GM19025 (cell line): ENCODE data around the gene ENAH.

Experiments used
- ATAC-seq: cut with Tn5 transposase; IDR thresholded peaks from one replicate; pipeline ENCODE4 v1.9.1; 2021; ENCODE audit warnings: mild to moderate bottlenecking, low read depth, moderate library complexity; ENCODE audit not compliant: unreplicated experiment

ENAH gene

DNA sequence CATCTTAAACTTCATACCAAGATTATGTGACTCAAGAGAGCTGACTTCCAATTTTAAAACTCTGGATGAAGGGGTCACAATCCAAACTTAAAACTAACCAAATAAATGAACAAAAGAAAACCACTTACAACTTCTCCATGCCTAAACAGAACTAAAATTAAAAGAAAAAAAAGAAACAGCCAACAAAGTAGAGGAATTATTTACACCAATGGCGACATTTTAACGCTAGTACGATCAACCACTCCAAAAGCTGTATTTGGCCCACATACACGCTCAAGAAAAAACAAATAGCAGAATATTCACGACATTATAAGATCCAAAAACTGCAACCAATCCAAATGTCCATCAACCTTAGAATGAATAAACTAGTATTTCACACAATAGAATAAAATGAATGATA lies 42.4 kb downstream of the ENAH start:
- no peak for ATAC-seq

DNA sequence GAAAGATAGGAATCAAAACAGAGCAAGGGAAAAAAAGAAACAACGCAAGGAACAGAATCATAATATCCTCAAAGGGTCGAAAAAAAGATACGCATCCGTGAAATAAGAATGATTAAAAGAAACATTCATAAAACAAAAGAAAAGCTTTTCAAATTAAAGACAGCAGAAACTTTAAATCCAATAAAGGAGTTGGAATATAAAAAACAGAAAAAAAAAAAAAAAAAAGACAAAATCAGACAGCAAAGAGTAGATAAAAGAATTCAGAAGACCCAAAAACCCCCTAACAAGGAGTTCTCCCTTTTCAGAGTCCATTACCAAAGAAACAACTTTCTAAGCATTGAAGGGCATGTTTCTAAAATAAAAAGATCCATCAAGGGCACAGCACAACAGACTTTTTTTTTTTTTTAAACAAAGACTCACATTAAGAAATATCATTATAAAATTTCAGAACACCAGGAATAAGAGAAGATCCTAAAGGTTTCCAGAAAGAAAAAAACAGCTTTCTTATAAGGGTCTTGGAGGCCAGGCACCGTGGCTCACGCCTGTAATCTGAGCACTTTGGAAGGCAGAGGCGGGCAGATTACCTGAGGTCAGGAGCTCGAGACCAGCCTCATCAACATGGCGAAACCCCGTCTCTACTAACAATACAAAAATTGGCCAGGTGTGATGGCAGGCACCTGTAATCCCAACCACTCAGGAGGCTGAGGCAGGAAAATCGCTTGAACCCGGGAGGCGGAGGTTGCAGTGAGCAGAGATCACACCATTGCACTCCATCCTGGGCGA lies 44.7 kb downstream of the ENAH start:
- no peak for ATAC-seq

DNA sequence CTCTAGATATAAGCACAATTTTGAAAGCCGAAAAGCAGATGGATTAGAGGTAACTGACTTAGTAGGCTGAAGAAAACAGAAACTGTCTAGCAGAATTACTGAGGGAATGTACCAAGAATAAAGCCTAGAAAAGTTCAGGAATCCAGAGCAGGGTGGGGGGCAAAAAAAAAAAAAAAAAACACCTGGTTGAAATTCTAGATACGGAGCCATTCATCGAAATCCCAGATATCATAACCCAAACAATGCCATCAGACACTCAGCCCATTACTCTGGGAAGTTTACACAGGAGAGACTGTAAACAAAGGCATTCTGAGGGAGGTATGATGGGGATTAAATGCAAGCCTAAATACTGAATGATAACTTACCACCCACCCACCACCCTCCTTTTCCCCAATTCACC lies 45.6 kb downstream of the ENAH start:
- ATAC-seq = no peak

DNA sequence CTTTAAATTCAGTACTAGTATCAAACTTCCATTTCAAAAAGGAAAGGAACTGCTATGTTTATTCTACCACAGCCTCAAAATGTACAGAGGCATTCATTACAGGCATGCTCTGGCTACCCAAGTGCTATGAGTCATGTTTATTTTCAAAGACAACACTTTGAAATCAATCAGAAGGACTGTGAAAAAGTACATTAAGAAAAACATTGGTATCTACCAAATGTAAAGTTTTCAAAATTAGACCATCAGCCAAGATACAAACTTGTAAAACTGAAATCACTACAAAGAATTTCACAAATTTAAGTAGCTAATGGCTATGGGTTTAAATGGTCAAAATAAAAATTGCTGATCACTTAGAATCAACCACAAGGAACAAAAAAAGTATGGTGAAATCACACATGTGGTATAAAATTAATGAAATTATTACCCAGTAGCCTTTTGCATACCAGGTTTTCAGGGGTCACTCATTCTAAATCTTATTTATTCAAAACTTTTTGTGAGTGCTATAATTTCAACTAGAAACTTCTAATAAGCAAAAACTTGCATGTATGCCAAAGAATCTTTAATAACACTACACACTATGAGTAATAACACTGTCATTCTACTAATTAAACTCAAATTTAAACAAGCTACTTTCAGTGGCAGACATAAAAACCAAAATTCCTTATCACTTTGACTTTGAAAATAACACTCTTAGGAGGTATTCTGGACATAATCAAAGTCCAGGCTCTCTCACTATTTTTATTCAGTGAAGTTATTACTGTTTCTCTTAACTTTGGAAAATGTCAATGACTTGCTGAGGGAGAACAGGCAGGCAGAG lies 49.2 kb downstream of the ENAH start:
- ATAC-seq = no peak

DNA sequence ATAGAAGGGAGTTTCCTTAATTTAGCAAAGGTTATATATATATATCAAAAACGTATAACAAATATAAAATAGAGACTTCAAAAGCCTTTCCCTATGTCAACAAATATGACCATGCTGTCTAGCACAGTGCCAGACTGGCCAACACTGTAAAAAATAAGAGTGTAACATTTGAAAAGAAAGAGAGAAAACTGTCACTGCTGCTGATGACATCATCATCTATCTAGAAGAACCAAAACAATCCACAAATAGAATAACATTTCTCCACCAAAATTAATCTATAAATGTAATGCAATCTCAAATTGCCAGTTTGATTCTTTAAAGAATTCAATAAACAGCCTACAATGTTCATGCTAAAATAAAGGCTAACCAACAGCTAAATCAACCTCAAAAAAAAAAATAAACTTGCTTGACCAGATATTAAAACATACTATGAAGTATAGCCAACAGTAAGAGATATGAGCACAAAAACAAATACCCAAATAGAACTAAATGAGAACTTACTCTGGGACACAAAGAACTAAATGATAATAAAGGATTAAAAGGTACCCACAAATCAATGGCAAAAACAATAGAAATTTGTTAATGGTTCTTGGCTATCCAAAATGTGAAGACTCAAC lies 50.2 kb downstream of the ENAH start:
- no peak for ATAC-seq

DNA sequence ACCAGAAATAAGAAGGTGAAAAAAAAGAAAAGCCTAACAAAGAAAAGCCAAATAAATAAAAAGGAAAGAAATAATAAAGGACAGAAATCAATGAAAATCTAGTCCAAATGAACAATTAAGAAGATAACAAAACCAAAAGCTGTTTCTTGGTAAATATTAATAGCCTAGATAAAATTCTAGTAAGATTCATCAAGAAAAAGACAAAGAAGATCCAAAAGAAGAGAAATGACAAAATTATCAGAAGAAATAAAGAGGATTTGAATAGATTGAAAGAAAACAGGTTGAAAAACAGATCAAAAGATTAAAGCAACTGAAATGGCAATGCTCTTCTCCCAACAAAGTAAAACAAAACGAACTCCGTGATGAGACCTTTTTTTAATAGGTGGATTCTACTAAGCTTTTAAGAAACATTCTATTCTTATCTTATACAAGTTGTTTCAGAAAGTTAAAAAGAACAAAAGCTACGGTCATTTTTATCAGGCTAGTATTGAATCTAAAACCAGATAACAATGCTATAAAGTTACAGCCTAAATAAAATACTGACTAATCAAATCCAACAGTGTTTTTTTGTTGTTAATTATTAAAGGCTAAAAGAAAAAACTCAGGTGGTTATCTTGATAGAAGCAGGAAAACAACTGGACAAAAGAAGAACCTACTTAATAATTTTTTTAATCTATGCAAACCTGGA lies 50.9 kb downstream of the ENAH start:
- ATAC-seq = no peak

DNA sequence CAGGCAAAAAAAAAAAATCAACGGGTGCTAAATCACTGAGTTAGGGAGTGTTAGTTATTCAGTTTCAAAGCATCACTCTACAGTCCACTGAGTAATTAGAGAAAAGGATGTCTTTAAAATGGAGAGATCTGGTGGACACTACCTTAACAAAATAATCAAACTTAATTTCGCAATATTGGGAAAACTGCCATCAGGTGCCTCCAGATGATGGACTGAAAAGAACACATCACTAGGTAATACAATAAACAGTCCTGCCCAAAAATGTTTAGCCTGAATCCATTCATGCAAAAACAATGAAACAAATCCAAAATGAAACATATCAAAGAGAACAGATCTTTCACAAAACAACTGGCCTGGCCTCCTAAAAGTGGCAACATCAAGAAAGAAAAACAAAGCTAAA lies 54.1 kb downstream of the ENAH start:
- no peak for ATAC-seq

DNA sequence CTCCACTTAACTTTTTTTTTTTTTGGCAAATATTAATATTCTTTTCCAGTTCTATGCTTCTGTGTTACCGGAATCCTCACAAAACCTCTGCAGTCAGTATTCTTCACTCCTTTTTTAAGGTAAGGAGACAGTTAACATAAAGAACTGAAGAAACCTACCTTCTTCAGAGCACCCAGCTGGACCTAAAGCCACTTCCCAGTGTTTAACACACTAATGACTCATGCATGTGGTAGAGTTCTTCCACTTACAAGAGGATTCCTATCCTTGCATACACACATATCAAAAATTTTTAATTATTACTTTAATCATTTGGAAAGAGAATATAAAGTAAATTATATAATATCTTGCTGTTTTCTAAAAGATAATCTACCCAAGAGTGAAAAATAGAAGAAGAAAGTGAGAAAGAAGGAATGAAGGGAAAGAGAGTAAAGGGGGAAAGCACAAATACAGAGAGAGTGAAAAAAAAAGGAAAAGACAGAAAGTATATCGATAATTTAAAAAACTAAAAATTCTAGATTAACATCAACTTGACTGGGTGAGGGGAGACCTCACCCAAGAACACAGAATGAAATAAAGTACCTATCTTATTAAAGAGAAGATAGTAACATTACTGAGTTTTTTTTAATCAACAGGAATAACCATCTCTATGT lies 54.9 kb downstream of the ENAH start:
- no peak for ATAC-seq

DNA sequence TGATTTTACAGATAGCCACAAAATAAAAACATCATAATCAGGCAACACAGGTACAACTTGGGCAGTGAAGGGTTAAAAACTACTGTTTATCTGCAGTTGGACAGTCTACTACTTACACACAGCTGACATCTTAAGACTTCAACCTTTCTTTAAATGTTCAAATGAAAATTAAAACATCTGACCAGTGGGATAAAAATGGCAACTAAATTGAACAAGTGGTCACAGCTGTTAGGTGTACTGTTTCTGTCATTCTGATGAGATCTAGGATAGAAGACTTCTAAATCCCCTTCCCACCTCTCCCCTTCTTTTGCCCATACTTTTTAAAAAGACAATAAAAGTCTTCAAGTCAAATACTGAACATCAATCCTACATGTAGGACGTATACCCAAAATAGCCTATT lies 56.2 kb downstream of the ENAH start:
- no peak for ATAC-seq

DNA sequence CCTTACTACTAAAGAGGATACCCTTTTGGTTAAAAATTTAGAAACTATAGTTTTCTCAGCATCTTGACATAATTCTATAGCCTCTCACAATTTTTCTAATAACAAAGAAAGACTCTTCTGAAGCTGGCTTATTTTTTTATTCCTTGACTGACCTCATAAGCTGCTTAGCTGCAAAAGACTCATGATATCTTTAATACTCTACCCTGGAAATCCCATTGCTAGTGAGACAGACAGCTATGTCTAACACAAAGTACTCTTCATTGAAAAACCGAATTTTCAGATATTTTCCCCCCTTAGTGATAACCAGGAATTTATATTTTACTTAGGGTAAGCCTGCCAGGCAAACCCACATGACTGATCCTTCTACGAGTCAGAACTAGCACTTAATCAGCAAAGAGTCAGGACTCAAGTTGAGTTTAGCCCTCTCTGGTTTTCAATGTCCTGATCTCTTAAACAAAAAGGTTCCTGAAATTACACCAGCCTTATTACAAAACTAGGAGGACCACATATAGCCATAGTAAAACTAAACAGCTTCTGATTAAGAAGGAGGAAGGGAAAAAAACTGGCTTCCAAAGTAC lies 56.9 kb downstream of the ENAH start:
- ATAC-seq = no peak

DNA sequence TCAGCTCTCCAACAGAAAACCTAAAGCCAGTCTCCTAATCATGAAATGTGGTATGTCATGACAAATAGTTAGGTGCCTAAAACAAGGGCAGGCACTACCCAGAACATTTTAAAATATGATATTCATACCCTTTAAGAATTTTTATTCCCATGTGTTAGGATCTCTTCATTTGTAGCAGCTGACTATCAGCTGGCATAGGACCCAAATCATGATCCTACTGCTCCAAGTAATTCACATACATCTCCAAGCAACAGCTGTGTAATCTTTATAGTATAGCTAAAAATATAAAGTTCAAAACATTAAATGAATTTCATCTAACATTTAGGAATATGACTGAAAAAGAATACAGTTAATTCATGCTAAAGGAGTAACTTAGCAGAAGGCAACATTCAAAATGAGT lies 57.5 kb downstream of the ENAH start:
- ATAC-seq = no peak

DNA sequence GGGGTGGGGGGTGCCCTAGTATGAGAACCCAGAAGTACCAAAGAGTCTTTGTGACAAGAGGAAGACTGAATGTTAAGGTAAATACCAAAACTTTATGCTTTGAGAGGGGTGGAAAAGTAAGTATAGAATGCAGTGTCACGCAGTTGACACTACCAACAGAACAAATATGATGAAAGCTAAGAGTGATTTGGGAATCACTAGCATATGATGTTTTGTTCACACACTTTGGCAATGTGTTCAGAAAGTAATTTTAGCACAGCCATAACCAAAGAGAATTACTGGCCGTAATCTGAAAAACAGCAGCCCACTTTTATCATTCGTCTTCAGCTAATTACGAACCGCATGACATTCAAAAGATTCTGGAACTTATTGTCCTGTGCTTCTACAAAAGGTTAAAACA lies 59.5 kb downstream of the ENAH start:
- ATAC-seq = no peak

DNA sequence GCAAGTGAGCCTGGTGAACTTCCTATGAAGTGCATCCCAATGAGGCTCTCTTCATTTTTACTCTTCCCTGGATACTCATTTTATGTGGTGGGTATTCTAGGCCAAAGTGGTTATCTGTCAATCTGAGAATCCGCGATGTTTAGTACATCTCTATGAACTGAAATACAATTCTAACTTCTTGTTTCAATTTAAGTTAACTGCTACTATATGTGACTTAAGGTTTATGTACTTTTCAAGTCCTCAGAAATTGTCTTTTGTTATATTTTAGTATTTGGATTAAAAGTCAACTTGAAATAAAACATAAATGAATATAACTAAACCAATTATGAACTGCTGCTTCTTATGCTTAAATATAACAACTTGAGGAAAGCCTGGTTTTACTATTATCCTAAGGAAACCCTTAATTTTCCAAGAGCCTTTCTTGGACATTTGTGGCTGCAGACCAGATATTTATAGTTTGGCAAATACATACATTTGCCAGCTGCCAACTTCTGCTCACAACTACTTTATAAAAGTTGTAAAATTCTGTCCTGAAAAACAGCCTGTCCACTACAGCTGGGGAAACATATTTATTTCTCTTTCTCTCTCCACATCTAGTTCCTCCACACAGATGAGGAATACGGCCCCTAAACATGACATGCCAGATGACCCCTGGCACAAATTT lies 60.4 kb downstream of the ENAH start:
- no peak for ATAC-seq

DNA sequence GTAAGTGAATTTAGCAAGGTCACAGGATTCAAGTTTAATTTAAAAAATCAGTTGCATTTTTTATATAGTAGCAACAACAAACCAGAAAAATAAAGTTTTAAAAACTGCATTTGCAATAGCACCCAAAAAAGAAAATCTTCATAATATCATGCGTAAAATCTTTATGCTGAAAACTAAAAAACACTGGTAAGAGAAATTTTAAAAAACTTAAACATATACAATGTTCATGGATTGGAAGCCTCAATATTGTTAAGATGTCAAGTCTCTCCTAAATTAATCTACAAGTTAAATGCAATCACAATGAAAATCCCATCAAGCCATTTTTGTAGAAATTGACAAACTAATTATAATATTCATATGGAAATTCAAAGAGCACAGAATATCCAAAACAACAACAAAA lies 65.6 kb downstream of the ENAH start:
- ATAC-seq = no peak

DNA sequence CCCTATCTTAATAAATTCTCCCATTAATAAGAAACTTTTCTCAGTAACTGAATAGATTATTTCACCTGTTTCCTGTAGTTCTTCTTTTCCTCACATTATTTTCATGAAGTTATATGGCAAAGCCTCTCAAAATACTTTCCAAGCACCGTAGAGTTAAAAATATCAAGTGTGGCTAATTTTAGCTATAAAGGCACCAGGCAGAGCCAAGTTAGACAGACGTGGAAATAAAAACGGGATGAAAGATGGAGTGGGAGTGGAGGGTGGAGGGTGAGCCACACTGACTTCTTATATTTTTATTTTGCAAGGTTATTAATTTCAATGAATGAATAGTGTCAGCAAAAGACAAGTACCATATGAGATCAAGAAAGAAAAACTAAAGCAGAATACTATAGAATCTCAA lies 71.7 kb downstream of the ENAH start:
- no peak for ATAC-seq

DNA sequence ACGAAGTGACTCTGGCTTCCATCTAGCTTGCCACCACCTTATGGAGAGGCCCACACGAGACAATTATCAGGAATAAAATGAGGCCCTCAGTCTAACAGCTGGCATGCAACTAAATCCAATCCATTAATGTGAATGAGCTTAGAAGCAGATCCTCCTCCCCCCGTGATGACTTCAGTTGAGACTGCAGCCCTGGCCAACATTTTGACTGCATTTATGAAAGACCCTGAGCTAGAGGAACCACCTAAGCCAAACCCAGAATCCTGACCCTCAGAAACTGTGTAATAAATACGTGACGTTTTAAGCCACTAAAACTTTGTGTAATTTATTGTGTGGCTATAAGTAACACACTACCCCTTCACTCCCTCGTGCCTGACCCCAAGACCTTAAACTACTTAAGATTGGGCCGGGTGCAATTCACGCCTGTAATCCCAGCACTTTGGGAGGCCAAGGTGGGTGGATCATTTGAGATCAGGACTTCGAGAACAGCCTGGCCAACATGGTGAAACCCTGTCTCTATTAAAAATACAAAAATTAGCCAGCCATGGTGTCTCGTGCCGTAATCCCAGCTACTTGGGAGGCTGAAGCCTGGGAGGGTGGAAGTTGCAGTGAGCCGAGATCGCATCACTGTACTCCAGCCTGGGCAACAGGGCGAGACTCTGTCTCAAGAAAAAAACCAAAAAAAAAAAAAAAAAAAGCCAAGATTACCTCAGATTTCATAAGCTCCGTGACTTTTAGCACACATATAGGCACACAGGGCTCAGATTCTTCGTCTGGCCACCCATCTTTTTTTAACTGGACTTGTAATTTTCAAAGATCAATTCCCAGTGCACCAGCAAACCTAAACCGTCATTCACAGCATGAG lies 72.5 kb downstream of the ENAH start:
- ATAC-seq = no peak

DNA sequence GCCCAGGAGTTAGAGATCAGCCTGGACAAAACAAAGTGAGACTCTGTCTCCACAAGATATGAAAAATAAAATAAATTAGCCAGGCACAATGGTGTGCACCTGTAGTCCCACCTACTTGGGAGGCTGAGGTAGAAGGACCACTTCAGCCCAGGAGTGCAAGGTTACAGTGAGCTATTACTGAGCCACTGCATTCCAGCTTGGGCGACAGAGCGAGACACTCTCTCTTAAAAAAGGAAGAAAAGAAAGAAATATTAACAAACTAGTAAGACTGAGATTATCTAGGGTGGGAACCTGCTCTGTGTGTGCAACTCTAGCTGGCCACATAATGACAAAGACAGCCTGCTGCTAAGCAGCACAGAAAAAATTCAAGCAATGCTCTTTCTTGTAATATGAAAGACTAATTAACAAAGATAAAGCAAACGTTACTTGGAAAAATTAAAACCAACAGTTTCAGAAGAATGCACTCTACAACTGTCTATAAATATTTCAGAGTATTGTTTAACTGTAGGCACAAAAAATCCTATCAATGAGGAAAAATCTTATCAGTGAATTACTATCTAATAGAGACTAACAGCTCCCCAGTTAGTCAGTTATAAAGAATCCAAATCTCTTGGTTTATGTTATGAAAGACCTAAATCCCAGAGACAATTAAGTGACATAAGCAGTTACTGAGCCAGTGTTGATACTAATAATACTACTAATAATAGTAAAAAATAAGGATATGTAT lies 74.5 kb downstream of the ENAH start:
- ATAC-seq = no peak

DNA sequence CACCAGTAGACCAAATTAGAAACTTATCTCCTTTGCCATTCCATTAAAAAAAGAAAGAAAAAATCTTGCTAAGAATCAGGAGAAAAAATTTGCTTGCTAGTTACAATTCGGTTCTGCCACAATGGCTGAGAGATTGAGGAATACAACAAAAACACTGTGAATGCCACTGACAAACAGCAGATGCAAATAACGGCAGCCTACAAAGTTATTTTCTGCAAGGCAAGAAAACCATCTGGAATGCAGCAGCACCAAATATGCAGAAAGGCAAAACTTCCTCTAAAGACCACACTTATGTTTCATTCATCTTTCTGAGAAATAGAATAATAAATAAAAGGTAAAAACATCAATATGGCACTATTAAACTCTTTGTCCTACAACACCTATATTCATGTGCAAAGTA lies 75.7 kb downstream of the ENAH start:
- no peak for ATAC-seq
